C4-2B (cell line): ENCODE data around the gene PHYKPL.

Experiments
- CTCF ChIP-seq: fragments of 450-650 bp; conservative IDR thresholded peaks from 2 replicates; pipeline ENCODE4 v1.5.1; 2017; ENCODE audit warnings: mild to moderate bottlenecking
- ZFX ChIP-seq: fragments of 450-650 bp; IDR thresholded peaks from 2 replicates; pipeline ENCODE4 v1.6.1; 2017

DNA sequence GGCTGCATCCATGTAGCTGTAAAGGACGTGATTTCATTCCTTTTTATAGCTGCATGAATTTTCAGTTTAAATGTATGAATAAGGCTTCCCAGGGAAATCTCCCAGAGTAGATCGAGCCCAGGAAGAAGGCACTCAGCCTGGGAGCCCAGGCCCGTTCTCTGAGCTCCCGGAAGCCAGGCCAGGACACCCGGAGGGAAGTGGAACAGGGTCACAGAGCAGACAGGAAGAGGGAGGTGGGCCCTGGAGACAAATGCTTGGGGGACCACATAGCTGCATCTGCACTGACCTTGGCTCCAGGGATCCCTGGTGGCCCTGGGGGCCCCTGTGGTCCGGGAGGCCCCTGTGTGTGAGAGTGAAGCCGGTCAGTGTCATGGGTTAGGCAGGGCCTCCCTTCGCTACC, 19.7 kb upstream of the PHYKPL start:
- TF ChIP-seq CTCF (no peak), ZFX (no peak)
